Thoracic aorta (tissue), 2 donors: Measurements from ENCODE around the gene RNF157. TPM values are rescaled to one million over a fixed set of nuclear protein-coding genes. Genes with fewer than 3 reads are reported as not detected.

Experiments
- ATAC-seq: fragments of 150-250 bp; one replicate; pipeline ENCODE4 v1.8.0; 2017; ENCODE audit warnings: low read depth; ENCODE audit not compliant: insufficient number of reproducible peaks, low FRiP score
- DNase-seq: peaks from one replicate; pipeline ENCODE4 v3.0.0-alpha.2; 2020; ENCODE audit warnings: low spot score
- H3K27ac ChIP-seq, 2 donors: fragments of 200-600 bp; sonication (generic); 1 replicate in 1 of 2; 2 replicates in 1 of 2; pipeline ENCODE4 v1.5.1; 2016; ENCODE audit warnings: mild to moderate bottlenecking in 2 of 2, moderate library complexity in 2 of 2
- H3K27me3 ChIP-seq: fragments of 200-600 bp; sonication (generic); replicated peaks from 2 replicates; pipeline ENCODE4 v1.6.0; 2016; ENCODE audit warnings: mild to moderate bottlenecking; ENCODE audit not compliant: insufficient read depth
- H3K36me3 ChIP-seq: fragments of 200-600 bp; sonication (generic); one replicate; pipeline ENCODE4 v1.5.1; 2016
- H3K4me1 ChIP-seq, 2 donors: fragments of 200-600 bp; sonication (generic); 1 replicate in 1 of 2; 2 replicates in 1 of 2; pipeline versions ENCODE4 v1.5.1 to v1.6.0; 2016; ENCODE audit warnings: low read depth in 2 of 2, mild to moderate bottlenecking in 1 of 2; ENCODE audit not compliant: control insufficient read depth in 1 of 2
- H3K4me3 ChIP-seq: fragments of 200-600 bp; sonication (generic); 2 replicates; pipeline ENCODE4 v1.5.1; 2016; ENCODE audit warnings: mild to moderate bottlenecking
- H3K9me3 ChIP-seq: fragments of 200-600 bp; sonication (generic); 2 replicates; pipeline ENCODE4 v1.5.1; 2016
- CTCF ChIP-seq: fragments of 200-600 bp; sonication (generic); IDR thresholded peaks from one replicate; pipeline ENCODE4 v1.5.1; 2019; ENCODE audit warnings: antibody characterized with exemption
- total RNA-seq, 2 donors: library from RNA; depleted of rRNA; stranded (reverse); fragments of >200 nt; gene quantifications; one replicate each; pipeline versions ENCODE4 v1.1.0 to v1.2.3, GENCODE V29; 2016

RNF157 gene
- total RNA-seq, 2 donors from 2014 or later = 0.41 to 1.9 TPM

GRCh38 chr17:76265624-76266243 is 25.4 kb upstream of the RNF157 start:
- no peak for DNase-seq
- Histone ChIP-seq H3K4me1 (peaks cover 30 to 49% of the 10 kb centered on the region in 2 donors), H3K36me3 (peaks cover 4% of the 10 kb centered on the region), H3K27ac (peak overlapping the region; percentile 89 to 91), H3K27me3 (no peaks in the 10 kb centered on the region), H3K4me3 (peak overlapping the region; percentile 97), H3K9me3 (no peaks in the 10 kb centered on the region)
- ATAC-seq = no peak
- no peak for TF ChIP-seq CTCF

- peaks cover 30 to 49% of the 10 kb centered on the region in 2 donors for H3K4me1 ChIP-seq
- peak; percentile 99 for DNase-seq
Observed at GRCh38 chr17:76264755-76265623, 24.7 kb upstream of the RNF157 start, which contains the start of gene UBALD2. Gene UBALD2, plus strand, starts transcription at chr17:76265348. Its CDS starts 158 bp downstream, at chr17:76265506.

GRCh38 chr17:76264425-76264754 is 24.1 kb upstream of the RNF157 start:
- Histone ChIP-seq H3K27me3 (no peaks in the 10 kb centered on the region), H3K36me3 (no peaks in the 10 kb centered on the region), H3K27ac (peak overlapping the region; percentile 83 to 92), H3K4me1 (peaks cover 30 to 46% of the 10 kb centered on the region in 2 donors), H3K9me3 (no peaks in the 10 kb centered on the region), H3K4me3 (peak overlapping the region; percentile 66)
- DNase-seq (no peak), ATAC-seq (no peak)
- no peak for TF ChIP-seq CTCF

More at GRCh38 chr17:76264755-76265623, 24.7 kb upstream of the RNF157 start, which contains the start of gene UBALD2:
- TF ChIP-seq CTCF = no peak
- peak within 1 kb of the TSS; percentile 89 to 92 for H3K27ac ChIP-seq
- peaks cover 3% of the 10 kb centered on the region for H3K36me3 ChIP-seq
- no peaks in the 10 kb centered on the region for H3K9me3 ChIP-seq
- H3K4me3 ChIP-seq = peak within 1 kb of the TSS; percentile 97
- no peaks in the 10 kb centered on the region for H3K27me3 ChIP-seq
- ATAC-seq = peak; percentile 85

GRCh38 chr17:76263896-76264295 is 23.6 kb upstream of the RNF157 start:
- peak overlapping the region; percentile 66 for H3K4me3 ChIP-seq
- ATAC-seq (no peak), DNase-seq (no peak)
- peaks cover 26 to 41% of the 10 kb centered on the region in 2 donors for H3K4me1 ChIP-seq
- peak overlapping the region; percentile 83 to 92 for H3K27ac ChIP-seq
- TF ChIP-seq CTCF = no peak
- H3K27me3 ChIP-seq = no peaks in the 10 kb centered on the region
- H3K9me3 ChIP-seq = no peaks in the 10 kb centered on the region
- no peaks in the 10 kb centered on the region for H3K36me3 ChIP-seq

GRCh38 chr17:76262732-76263344 is 22.5 kb upstream of the RNF157 start:
- Histone ChIP-seq H3K4me1 (peaks cover 18 to 30% of the 10 kb centered on the region in 2 donors), H3K36me3 (no peaks in the 10 kb centered on the region), H3K4me3 (no peak overlapping the region), H3K27me3 (no peaks in the 10 kb centered on the region), H3K9me3 (no peaks in the 10 kb centered on the region), H3K27ac (peak overlapping the region in 1 of 2 donors; percentile 24)
- DNase-seq (no peak), ATAC-seq (no peak)
- TF ChIP-seq CTCF = no peak
